ENCODE results near the gene TCP10L.

DNA sequence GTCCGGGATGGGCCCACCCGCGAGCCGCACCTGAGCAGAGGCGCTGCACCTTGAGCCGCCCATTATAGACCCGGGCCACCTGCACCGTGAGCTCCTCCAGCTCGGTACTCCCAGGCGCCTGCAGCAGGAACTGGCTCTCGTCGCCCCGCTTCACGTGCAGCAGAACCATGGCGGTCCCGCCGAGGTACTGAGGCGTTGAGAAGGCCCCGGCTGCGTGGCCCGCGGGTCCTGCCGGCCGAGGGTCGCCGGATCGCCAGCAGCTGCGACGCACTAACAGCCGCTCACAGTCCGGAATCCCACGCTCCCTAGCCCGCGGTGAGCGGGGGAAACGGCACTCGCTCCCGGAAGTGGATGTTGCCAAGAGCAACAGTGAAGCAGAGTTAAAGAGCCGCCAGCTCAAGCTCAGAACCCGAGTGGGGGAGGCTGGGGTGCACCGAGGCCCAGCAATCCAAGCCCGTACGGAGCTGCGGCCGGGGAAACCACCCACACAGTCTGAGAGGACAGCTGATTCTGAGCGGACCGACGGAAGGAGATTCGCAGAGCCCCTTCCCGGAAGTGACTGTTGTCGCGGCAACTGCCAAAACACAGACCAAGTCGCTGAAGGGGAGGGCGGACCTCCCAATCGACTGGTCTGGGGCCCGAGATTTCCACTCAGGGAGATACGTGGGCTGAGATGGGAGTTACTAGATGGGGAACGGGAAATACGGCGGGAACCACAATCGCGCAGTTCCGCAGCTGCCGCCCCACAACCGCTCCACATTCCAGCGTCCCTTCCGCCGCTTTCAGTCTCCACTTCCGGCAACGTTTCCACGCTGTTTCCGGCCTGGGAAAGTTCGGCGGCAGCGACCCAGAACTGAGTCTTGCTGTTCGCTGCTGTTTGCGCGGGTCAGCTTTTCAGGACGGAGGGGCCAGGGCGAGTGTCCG, 27.0 kb upstream of the TCP10L start, which contains the start of gene CFAP298:
- TF ChIP-seq, protein P1, sequence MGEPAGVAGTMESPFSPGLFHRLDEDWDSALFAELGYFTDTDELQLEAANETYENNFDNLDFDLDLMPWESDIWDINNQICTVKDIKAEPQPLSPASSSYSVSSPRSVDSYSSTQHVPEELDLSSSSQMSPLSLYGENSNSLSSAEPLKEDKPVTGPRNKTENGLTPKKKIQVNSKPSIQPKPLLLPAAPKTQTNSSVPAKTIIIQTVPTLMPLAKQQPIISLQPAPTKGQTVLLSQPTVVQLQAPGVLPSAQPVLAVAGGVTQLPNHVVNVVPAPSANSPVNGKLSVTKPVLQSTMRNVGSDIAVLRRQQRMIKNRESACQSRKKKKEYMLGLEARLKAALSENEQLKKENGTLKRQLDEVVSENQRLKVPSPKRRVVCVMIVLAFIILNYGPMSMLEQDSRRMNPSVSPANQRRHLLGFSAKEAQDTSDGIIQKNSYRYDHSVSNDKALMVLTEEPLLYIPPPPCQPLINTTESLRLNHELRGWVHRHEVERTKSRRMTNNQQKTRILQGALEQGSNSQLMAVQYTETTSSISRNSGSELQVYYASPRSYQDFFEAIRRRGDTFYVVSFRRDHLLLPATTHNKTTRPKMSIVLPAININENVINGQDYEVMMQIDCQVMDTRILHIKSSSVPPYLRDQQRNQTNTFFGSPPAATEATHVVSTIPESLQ (CRISPR knock-in tag; conservative IDR thresholded peaks at IDR 0.05) = no peak
- TF ChIP-seq SP2 (CRISPR knock-in tag; IDR thresholded peaks at IDR 0.05) = peak; percentile 56; the same call in 1 of the 2 replicates
- no peak for TF ChIP-seq REST (IDR thresholded peaks at IDR 0.05; ENCODE audit: borderline replicate concordance in 1 of 2, low read depth in 1 of 2, low read length in 2 of 2)
- no peak for TF ChIP-seq ZNF256 (CRISPR knock-in tag; conservative IDR thresholded peaks at IDR 0.05)
- TF ChIP-seq IKZF5 (CRISPR knock-in tag; IDR thresholded peaks at IDR 0.05) = peak; percentile 70; the same call in 1 of the 2 replicates
- no peak; the same call in 1 of the 2 replicates for TF ChIP-seq ZNF792 (CRISPR knock-in tag; IDR thresholded peaks at IDR 0.05)
- TF ChIP-seq, protein P2, sequence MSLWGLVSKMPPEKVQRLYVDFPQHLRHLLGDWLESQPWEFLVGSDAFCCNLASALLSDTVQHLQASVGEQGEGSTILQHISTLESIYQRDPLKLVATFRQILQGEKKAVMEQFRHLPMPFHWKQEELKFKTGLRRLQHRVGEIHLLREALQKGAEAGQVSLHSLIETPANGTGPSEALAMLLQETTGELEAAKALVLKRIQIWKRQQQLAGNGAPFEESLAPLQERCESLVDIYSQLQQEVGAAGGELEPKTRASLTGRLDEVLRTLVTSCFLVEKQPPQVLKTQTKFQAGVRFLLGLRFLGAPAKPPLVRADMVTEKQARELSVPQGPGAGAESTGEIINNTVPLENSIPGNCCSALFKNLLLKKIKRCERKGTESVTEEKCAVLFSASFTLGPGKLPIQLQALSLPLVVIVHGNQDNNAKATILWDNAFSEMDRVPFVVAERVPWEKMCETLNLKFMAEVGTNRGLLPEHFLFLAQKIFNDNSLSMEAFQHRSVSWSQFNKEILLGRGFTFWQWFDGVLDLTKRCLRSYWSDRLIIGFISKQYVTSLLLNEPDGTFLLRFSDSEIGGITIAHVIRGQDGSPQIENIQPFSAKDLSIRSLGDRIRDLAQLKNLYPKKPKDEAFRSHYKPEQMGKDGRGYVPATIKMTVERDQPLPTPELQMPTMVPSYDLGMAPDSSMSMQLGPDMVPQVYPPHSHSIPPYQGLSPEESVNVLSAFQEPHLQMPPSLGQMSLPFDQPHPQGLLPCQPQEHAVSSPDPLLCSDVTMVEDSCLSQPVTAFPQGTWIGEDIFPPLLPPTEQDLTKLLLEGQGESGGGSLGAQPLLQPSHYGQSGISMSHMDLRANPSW (CRISPR knock-in tag; IDR thresholded peaks at IDR 0.05; ENCODE audit: borderline replicate concordance) = no peak
- TF ChIP-seq, protein P3, sequence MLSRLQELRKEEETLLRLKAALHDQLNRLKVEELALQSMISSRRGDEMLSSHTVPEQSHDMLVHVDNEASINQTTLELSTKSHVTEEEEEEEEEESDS (CRISPR knock-in tag; IDR thresholded peaks at IDR 0.05; ENCODE audit: borderline replicate concordance) = no peak
- no peak for TF ChIP-seq NR1H2 (CRISPR knock-in tag; IDR thresholded peaks at IDR 0.05; ENCODE audit: borderline replicate concordance, low read depth)
- TF ChIP-seq ATF7 (IDR thresholded peaks at IDR 0.05) = no peak
- no peak for TF ChIP-seq ATF7 (CRISPR knock-in tag; IDR thresholded peaks at IDR 0.05)
- TF ChIP-seq, protein P4, sequence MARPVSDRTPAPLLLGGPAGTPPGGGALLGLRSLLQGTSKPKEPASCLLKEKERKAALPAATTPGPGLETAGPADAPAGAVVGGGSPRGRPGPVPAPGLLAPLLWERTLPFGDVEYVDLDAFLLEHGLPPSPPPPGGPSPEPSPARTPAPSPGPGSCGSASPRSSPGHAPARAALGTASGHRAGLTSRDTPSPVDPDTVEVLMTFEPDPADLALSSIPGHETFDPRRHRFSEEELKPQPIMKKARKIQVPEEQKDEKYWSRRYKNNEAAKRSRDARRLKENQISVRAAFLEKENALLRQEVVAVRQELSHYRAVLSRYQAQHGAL (CRISPR knock-in tag; IDR thresholded peaks at IDR 0.05; ENCODE audit: not compliant biosample characterization) = peak; percentile 28
- TF ChIP-seq SMARCC2 (IDR thresholded peaks at IDR 0.05) = no peak

All from HepG2 (cell line).